Endothelial cell of umbilical vein (primary cell): ENCODE measurements around the gene NATD1.

ENCODE experiments used
- CTCF ChIP-seq, 2 donors: IDR thresholded peaks; 1 replicate in 1 of 2; 2 replicates in 1 of 2; pipeline ENCODE4 v1.5.1; 2011; ENCODE audit warnings: low read length in 2 of 2, mild to moderate bottlenecking in 2 of 2, moderate library complexity in 2 of 2, control low read depth in 1 of 2, inconsistent platforms in 1 of 2, low read depth in 1 of 2; ENCODE audit not compliant: insufficient read depth in 1 of 2; ENCODE audit errors: extremely low read depth in 1 of 2
- EZH2 ChIP-seq: IDR thresholded peaks from 2 replicates; pipeline ENCODE4 v1.6.1; 2012; ENCODE audit warnings: borderline replicate concordance, low read depth, mild to moderate bottlenecking, moderate library complexity, low read length, inconsistent platforms; ENCODE audit not compliant: severe bottlenecking
- MAX ChIP-seq: IDR thresholded peaks from 2 replicates; pipeline ENCODE4 v1.6.1; 2011; ENCODE audit not compliant: insufficient read depth, insufficient read length
- POLR2A ChIP-seq: IDR thresholded peaks from 2 replicates; pipeline ENCODE4 v1.6.1; 2012; ENCODE audit warnings: low read depth, mild to moderate bottlenecking, control low read depth, low read length
- POLR2AphosphoS5 ChIP-seq: IDR thresholded peaks from 2 replicates; pipeline ENCODE4 v1.6.1; 2012; ENCODE audit warnings: low read depth, mild to moderate bottlenecking, control low read depth, low read length, moderate library complexity; ENCODE audit not compliant: insufficient read depth

GRCh38 chr17:21294321-21295035 is 41.3 kb upstream of the NATD1 start:
- TF ChIP-seq CTCF (IDR thresholded peaks at IDR 0.05; ENCODE audit: extremely low read depth in 1 of 2, insufficient read depth in 1 of 2, low read depth in 1 of 2, low read length in 2 of 2): no peak
- no peak for TF ChIP-seq POLR2AphosphoS5
- TF ChIP-seq MAX: no peak
- no peak for TF ChIP-seq EZH2
- TF ChIP-seq POLR2A: no peak
